ENCODE data around the gene SH2D4B.

SH2D4B gene

GRCh38 chr10:80598084-80598798 lies 60.5 kb downstream of the SH2D4B start:
- DNase-seq = no peak

GRCh38 chr10:80598951-80599350 lies 61.2 kb downstream of the SH2D4B start:
- no peak for DNase-seq

- DNase-seq = no peak
Observed at GRCh38 chr10:80599424-80599847, 61.7 kb downstream of the SH2D4B start.

GRCh38 chr10:80600256-80600655 lies 62.6 kb downstream of the SH2D4B start:
- no peak for DNase-seq

- DNase-seq = no peak
Observed at GRCh38 chr10:80602881-80603280, 65.2 kb downstream of the SH2D4B start.

GRCh38 chr10:80603516-80603915 lies 65.8 kb downstream of the SH2D4B start:
- DNase-seq = no peak

GRCh38 chr10:80608706-80609105 lies 71.0 kb downstream of the SH2D4B start:
- no peak for DNase-seq

- DNase-seq = no peak
Observed at GRCh38 chr10:80609331-80609730, 71.6 kb downstream of the SH2D4B start.

- no peak for DNase-seq
Observed at GRCh38 chr10:80611481-80612185, 73.9 kb downstream of the SH2D4B start.

GRCh38 chr10:80612261-80612660 lies 74.6 kb downstream of the SH2D4B start:
- DNase-seq = no peak

GRCh38 chr10:80613466-80614170 lies 75.9 kb downstream of the SH2D4B start:
- DNase-seq = no peak

- DNase-seq = no peak
Observed at GRCh38 chr10:80614576-80615416, 77.1 kb downstream of the SH2D4B start.

GRCh38 chr10:80617807-80618206 lies 80.1 kb downstream of the SH2D4B start:
- DNase-seq = no peak

GRCh38 chr10:80619036-80619435 lies 81.3 kb downstream of the SH2D4B start:
- no peak for DNase-seq

GRCh38 chr10:80622153-80622552 lies 84.5 kb downstream of the SH2D4B start:
- DNase-seq = no peak

- DNase-seq = no peak
Observed at GRCh38 chr10:80630324-80630723, 92.6 kb downstream of the SH2D4B start.

GRCh38 chr10:80632742-80633141 lies 95.0 kb downstream of the SH2D4B start:
- no peak for DNase-seq

- no peak for DNase-seq
Observed at GRCh38 chr10:80633383-80633860, 95.7 kb downstream of the SH2D4B start.

- no peak for DNase-seq
Observed at GRCh38 chr10:80633910-80634309, 96.2 kb downstream of the SH2D4B start.

- DNase-seq = no peak
Observed at GRCh38 chr10:80642661-80643060, 105.0 kb downstream of the SH2D4B start.

GRCh38 chr10:80646366-80646765 lies 108.7 kb downstream of the SH2D4B start:
- no peak for DNase-seq

- no peak for DNase-seq
Observed at GRCh38 chr10:80647173-80647833, 109.6 kb downstream of the SH2D4B start.
